Cardiac muscle cell (in vitro differentiated cells and primary cell): ENCODE results near the gene AGPAT4. TPM values are rescaled to one million over a fixed set of nuclear protein-coding genes. Genes with fewer than 3 reads are reported as not detected.

ENCODE experiments used
- DNase-seq, 2 donors: peaks; one replicate each; pipeline versions ENCODE4 v3.0.0 to v3.0.0-alpha.2; 2010 to 2017; ENCODE audit warnings: low read depth in 1 of 2, low spot score in 1 of 2
- H3K27ac ChIP-seq: fragments of 200-600 bp; sonication (generic); 2 replicates; pipeline ENCODE4 v1.5.1; 2016
- H3K27me3 ChIP-seq: fragments of 200-600 bp; sonication (generic); 2 replicates; pipeline ENCODE4 v1.6.0; 2016; ENCODE audit warnings: control low read depth
- H3K36me3 ChIP-seq: fragments of 200-600 bp; sonication (generic); 2 replicates; pipeline ENCODE4 v1.5.1; 2016; ENCODE audit warnings: control low read depth
- H3K4me1 ChIP-seq: fragments of 200-600 bp; sonication (generic); 2 replicates; pipeline ENCODE4 v1.8.1; 2017; ENCODE audit warnings: low read depth, mild to moderate bottlenecking, mixed run types
- H3K4me3 ChIP-seq: fragments of 200-600 bp; sonication (generic); 2 replicates; pipeline ENCODE4 v1.5.1; 2016; ENCODE audit warnings: mild to moderate bottlenecking
- H3K9me3 ChIP-seq: fragments of 200-600 bp; sonication (generic); 2 replicates; pipeline ENCODE4 v1.5.1; 2017; ENCODE audit warnings: low read depth, mild to moderate bottlenecking, control low read depth
- polyA plus RNA-seq: library from polyadenylated mRNA; unstranded; fragments of >200 nt; fragmentation: Nextera tagmentation; extraction: Ambion mirVana; gene quantifications from 2 replicates; pipeline ENCODE4 v1.2.1, GENCODE V29; 2016
- total RNA-seq: library from RNA; depleted of rRNA; stranded (reverse); fragments of >200 nt; gene quantifications from 2 replicates; pipeline ENCODE4 v1.2.3, GENCODE V29; 2016
- TF ChIP-seq, protein P1 (sequence below): IDR thresholded peaks from 2 replicates; pipeline ENCODE4 v1.5.1; 2012; ENCODE audit warnings: low read depth, mild to moderate bottlenecking, low read length

AGPAT4 gene
- total and polyA plus RNA-seq, 2 experiments from 2014 or later, result 13.9 to 17.7 TPM

DNA sequence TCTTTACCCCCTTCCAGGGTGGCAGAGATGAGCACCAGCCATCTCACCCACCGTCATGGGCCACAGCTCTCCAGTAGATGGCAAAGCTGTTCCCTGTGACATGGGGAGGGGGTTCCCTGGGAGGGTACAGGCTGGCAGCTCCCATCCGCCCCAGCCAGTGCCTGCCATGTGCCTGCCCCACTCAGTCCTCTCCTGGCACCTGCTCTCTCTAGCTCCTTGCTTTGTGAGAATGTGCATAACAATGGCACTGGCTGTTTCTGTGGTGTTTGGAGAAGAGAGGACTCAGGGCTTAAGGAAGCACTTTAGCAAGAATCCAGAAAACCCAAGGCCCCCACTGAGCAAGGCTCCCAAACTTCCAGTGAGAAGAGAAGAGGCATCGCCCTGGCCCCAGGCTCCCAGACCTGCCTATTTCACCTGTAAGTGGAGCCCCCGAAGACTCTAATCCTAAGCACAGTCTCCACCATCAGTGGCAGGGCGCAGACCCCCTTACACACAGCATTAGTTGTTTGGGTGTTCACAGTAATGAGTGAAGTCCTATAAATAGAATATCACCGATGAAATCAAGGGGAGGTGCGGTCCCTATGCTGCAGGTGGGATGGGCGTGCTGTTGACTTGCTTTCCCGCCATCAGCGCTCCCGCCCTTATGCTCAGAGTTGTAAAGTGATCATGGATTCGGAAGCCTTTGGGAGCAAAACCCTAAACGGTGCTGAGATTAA is 110.2 kb downstream of the AGPAT4 start:
- TF ChIP-seq, protein P1, sequence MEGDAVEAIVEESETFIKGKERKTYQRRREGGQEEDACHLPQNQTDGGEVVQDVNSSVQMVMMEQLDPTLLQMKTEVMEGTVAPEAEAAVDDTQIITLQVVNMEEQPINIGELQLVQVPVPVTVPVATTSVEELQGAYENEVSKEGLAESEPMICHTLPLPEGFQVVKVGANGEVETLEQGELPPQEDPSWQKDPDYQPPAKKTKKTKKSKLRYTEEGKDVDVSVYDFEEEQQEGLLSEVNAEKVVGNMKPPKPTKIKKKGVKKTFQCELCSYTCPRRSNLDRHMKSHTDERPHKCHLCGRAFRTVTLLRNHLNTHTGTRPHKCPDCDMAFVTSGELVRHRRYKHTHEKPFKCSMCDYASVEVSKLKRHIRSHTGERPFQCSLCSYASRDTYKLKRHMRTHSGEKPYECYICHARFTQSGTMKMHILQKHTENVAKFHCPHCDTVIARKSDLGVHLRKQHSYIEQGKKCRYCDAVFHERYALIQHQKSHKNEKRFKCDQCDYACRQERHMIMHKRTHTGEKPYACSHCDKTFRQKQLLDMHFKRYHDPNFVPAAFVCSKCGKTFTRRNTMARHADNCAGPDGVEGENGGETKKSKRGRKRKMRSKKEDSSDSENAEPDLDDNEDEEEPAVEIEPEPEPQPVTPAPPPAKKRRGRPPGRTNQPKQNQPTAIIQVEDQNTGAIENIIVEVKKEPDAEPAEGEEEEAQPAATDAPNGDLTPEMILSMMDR, result no peak
- Histone ChIP-seq H3K4me1 (no peaks in the 10 kb centered on the region), H3K9me3 (no peaks in the 10 kb centered on the region), H3K27ac (no peak overlapping the region), H3K4me3 (no peak overlapping the region), H3K36me3 (peaks cover 9% of the 10 kb centered on the region), H3K27me3 (no peaks in the 10 kb centered on the region)
- DNase-seq, result no peak

DNA sequence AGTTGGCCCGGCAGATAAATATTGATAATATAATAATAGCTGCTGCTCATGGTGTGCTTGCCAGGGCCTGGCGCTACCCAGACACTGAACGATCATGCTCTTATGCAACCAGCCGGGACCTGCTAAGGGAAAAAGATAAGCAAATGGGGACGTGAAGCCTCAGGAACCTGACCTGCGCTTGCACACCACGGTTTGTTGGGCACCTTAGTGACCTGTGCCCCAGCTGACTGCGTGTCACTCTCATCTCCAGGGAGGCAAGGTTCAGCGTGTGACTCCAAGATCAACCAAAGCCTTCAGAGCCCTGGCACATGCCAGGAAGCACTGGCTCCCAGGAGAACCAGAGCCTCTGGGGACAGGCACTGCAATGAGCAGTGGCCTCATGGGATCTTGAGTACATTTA is 111.1 kb downstream of the AGPAT4 start:
- H3K9me3 ChIP-seq, result no peaks in the 10 kb centered on the region
- H3K36me3 ChIP-seq, result peaks cover 9% of the 10 kb centered on the region
- no peaks in the 10 kb centered on the region for H3K27me3 ChIP-seq
- no peak for DNase-seq
- TF ChIP-seq, protein P1, result no peak
- no peak overlapping the region for H3K4me3 ChIP-seq
- no peak overlapping the region for H3K27ac ChIP-seq
- H3K4me1 ChIP-seq, result no peaks in the 10 kb centered on the region

DNA sequence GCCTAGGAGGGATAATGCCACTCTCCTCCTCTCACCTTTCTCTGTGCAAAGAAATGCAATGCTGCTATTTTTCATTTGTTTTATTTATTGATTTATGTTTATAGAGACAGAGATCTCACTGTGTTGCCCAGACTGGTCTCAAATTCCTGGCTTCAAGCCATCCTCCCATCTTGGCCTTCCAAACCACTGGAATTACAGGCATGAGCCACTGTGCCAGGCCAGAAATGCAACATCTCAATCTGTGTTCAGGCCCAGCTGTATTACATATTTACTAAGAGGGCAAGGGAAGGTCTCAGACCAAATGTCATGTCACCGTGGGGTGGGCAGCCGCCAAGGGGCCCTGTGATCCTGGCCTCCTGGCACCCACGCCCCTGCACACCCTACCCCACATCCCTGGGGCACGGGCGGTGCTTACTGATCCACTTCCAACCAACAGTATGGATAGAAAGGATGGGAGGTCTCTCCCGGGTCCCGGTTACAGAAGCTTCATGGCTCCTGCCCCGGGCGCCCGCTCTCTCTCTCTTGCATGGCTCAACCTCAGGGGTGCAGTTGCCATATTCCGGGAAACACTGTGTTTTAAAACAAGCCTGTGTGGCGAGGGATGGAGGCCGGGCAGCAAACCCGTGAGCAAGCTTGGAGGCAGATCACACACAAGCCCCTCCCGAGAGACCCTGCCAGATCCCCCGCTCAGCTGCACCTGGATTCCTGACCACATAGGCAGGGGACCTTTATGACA is 111.8 kb downstream of the AGPAT4 start:
- Histone ChIP-seq H3K27me3 (no peaks in the 10 kb centered on the region), H3K36me3 (peaks cover 9% of the 10 kb centered on the region), H3K4me1 (no peaks in the 10 kb centered on the region), H3K27ac (no peak overlapping the region), H3K9me3 (no peaks in the 10 kb centered on the region), H3K4me3 (no peak overlapping the region)
- peak in 1 of 2 donors; percentile 60 for DNase-seq
- TF ChIP-seq, protein P1, result no peak

DNA sequence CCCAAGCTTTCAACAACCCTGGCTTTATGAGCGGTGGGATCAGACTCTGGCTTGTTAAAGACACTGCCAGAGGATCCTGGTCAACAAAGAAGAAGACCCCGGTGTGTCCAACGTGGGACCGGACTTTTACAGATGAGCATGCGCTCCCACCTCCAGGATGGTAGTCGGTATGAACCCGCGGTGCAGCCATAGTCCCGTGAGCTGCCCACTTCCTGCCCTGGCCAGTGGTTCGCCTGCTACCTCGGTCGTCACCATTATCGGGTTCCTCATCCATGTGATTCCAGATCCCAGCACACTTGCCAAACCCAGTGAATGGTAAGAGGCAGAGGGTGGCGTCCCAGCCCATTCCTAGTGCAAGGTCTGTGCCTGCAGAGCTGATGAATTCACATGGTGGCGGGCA is 112.7 kb downstream of the AGPAT4 start:
- no peak for DNase-seq
- Histone ChIP-seq H3K9me3 (no peaks in the 10 kb centered on the region), H3K27me3 (no peaks in the 10 kb centered on the region), H3K4me3 (no peak overlapping the region), H3K4me1 (no peaks in the 10 kb centered on the region), H3K27ac (no peak overlapping the region), H3K36me3 (peaks cover 9% of the 10 kb centered on the region)
- TF ChIP-seq, protein P1, result no peak

DNA sequence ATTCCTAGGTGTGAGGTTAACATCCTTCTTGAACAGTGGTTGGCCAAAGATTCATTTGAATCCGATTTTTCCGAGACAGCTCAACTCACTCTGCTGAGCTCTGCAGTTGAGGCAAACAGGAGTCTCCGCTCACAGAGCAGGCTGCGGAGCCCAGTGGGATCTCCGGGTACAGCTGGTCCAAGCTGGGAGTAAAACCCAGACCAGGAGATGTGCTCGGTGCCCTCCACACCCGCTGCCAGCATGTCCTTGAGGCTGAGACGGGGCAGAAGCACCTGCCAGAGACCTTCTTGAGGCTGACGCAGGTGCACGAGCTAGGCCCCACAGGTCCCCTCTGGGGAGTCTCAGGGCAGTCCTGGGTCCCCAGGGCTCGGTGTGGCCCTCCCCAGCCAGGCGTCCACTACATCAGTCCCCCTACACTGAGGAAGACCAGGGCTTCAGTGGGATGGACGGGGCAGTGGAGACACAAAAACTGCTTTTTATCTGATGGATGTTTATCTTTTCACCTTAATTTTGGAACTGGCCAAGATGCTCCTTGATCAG is 119.0 kb downstream of the AGPAT4 start:
- Histone ChIP-seq H3K27ac (no peak overlapping the region), H3K4me3 (no peak overlapping the region), H3K4me1 (no peaks in the 10 kb centered on the region), H3K27me3 (no peaks in the 10 kb centered on the region), H3K36me3 (no peaks in the 10 kb centered on the region), H3K9me3 (no peaks in the 10 kb centered on the region)
- DNase-seq, result no peak
- TF ChIP-seq, protein P1, result no peak
